Measurements from ENCODE around the gene TGFB2.

DNA sequence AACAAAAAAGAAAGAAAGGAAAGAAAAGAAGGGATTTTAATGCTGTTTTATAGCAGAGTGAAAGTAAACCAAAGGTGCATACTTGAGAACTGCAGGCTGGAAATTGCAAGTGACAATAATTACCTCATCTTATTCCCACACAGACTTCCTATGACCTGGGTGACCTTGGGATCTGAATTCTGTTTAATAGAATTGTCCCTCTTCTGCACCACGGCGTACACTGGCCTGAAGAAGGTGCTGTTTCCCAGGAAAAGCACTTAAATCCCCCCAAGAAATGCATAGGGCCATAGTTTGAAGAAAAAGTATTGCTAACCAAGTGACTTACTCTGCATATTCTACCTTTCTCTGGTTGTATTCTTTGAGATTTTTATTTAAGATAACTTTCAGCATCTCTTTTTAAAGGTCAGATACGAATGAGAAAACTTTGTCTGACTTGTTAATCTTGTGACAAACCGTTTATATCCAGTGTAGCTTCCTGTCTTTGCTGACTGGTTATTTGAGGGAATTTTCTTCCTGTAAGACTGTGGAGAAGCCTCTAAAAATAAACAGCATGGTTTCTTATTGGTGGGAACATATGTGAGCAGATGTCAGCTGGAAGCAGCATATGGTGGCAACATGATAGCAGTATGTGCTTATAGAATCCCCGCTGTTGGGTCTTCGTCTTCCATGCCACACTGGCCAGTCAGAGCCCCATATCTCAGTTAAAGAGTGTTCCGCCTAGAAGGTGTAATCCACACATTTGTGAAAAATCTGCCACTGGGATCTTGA is 16.3 kb downstream of the TGFB2 start:
- TF ChIP-seq, protein P1, sequence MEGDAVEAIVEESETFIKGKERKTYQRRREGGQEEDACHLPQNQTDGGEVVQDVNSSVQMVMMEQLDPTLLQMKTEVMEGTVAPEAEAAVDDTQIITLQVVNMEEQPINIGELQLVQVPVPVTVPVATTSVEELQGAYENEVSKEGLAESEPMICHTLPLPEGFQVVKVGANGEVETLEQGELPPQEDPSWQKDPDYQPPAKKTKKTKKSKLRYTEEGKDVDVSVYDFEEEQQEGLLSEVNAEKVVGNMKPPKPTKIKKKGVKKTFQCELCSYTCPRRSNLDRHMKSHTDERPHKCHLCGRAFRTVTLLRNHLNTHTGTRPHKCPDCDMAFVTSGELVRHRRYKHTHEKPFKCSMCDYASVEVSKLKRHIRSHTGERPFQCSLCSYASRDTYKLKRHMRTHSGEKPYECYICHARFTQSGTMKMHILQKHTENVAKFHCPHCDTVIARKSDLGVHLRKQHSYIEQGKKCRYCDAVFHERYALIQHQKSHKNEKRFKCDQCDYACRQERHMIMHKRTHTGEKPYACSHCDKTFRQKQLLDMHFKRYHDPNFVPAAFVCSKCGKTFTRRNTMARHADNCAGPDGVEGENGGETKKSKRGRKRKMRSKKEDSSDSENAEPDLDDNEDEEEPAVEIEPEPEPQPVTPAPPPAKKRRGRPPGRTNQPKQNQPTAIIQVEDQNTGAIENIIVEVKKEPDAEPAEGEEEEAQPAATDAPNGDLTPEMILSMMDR (IDR thresholded peaks at IDR 0.05): peak in 3 of 6 experiments; percentile 10 to 27 (median 20)
- no peak for TF ChIP-seq POLR2A (IDR thresholded peaks at IDR 0.05)
